Adrenal gland (tissue), 12 donors: Measurements from ENCODE around the gene TCF12. TPM values are rescaled to one million over a fixed set of nuclear protein-coding genes. Genes with fewer than 3 reads are reported as not detected.

Experiments used
- DNase-seq, 7 donors: peaks; one replicate each; pipeline ENCODE4 v3.0.0-alpha.2; 2019 to 2020
- H3K27ac ChIP-seq, 5 donors: fragments of 200-600 bp; sonication (generic) in 4 of 5; 1 replicate in 3 of 5; 2 replicates in 2 of 5; pipeline versions ENCODE4 v1.5.1 to v1.8.0; 2016 to 2020; ENCODE audit warnings: mild to moderate bottlenecking in 1 of 5
- H3K27me3 ChIP-seq: fragments of 200-600 bp; 2 replicates; pipeline ENCODE4 v1.8.0; 2021
- H3K36me3 ChIP-seq, 2 donors: fragments of 200-600 bp; replicated peaks in 1 of 2; 1 replicate in 1 of 2; 2 replicates in 1 of 2; pipeline versions ENCODE4 v1.5.1 to v1.8.0; 2018 to 2022
- H3K4me1 ChIP-seq, 2 donors: fragments of 200-600 bp; replicated peaks in 1 of 2; 1 replicate in 1 of 2; 2 replicates in 1 of 2; pipeline versions ENCODE4 v1.5.1 to v1.8.0; 2018 to 2021
- H3K4me3 ChIP-seq, 4 donors: fragments of 200-600 bp; sonication (generic) in 3 of 4; one replicate each; pipeline ENCODE4 v1.5.1; 2016 to 2018
- H3K9me3 ChIP-seq, 3 donors: fragments of 200-600 bp; sonication (generic) in 1 of 3; replicated peaks in 1 of 3; 1 replicate in 2 of 3; 2 replicates in 1 of 3; pipeline versions ENCODE4 v1.5.1 to v1.8.0; 2016 to 2021
- POLR2A ChIP-seq, 2 donors: fragments of 450-650 bp; IDR thresholded peaks; one replicate each; pipeline ENCODE4 v1.6.1; 2017; ENCODE audit warnings: antibody characterized with exemption in 2 of 2, mild to moderate bottlenecking in 2 of 2, moderate library complexity in 1 of 2
- WGBS, 4 donors: extraction: QIAGEN DNeasy Blood & Tissue Kit in 2 of 4; methylation state at CpG; one replicate each; pipeline versions ENCODE4 v1.1.5 to v1.1.7; 2013 to 2017; 5-methylcytosine and 5-hydroxymethylcytosine counted together
- intact Hi-C, 2 donors: fragments of 100-400 bp; cut with DNase I; formaldehyde crosslinking; loops; one replicate each; pipeline versions ENCODE4 v1.14.1 to v1.15.0; 2022 to 2023
- polyA plus RNA-seq, 3 donors: library from polyadenylated mRNA; stranded (reverse); fragments of 200-250 nt in 2 of 3; fragments of 350-450 nt in 1 of 3; fragmentation: Illumina TruSeq in 1 of 3; extraction: RNeasy Lipid Tissue Mini Kit (QIAGEN cat#74804) in 1 of 3; gene quantifications; one replicate each; pipeline ENCODE4 v1.2.3, GENCODE V29; 2013 to 2014
- total RNA-seq, 9 donors: library from RNA; depleted of rRNA in 4 of 9; stranded (reverse); fragments of >200 nt in 4 of 9; fragments of 120-200 nt in 1 of 9; fragmentation: NEBNext Ultra II Directional in 1 of 9; extraction: Animal tissue kit (Norgen Biotek cat#: 25700) in 1 of 9; gene quantifications; one replicate each; pipeline versions ENCODE4 v1.1.0 to v1.2.4, GENCODE V29; 2013 to 2023
- TF ChIP-seq, protein P1 (sequence below), 6 experiments: fragments of 450-650 bp in 4 of 6; fragments of 200-600 bp in 2 of 6; sonication (generic) in 1 of 6; IDR thresholded peaks; 1 replicate in 5 of 6; 2 replicates in 1 of 6; pipeline versions ENCODE4 v1.5.1 to v1.8.0; 2016 to 2021; ENCODE audit warnings: antibody characterized with exemption in 6 of 6, mild to moderate bottlenecking in 2 of 6, moderate library complexity in 1 of 6
- donor health status: healthy with polysubstance abuse.
- donor health status: Bipolar disorder and iron deficiency.
- donor health status: DM: yes; HTN: yes; CAD: no.
- donor health status: DM: no; HTN: no; CAD: no.
- donor health status: DM: no; HTN: no; CAD: no.
- donor health status: DM: yes; HTN: yes; CAD: no.

Gene TCF12
- total and polyA plus RNA-seq, 12 donors: 7.6 to 121 (median 75.6) TPM

DNA sequence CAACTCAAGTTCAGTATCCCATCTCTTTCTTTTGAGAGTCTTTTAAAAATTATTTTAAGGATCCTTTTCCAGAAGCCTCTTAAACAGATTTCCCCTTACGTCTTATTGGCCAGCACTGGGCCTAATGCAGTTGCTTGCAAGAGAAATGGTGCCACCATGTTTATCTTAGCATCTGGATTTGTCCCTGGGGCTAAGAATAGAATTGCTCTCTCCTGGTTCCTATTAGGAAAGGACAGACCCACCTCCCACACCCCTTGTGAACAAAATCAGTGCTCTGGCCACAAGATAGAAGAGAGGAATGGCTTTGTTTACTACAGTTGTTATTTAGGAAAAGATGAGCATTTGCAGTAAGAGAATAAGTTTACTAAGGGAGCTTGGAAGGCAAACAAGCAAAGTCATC is 329.6 kb downstream of the TCF12 start:
- H3K4me3 ChIP-seq: no peak overlapping the region
- no peaks in the 10 kb centered on the region for H3K4me1 ChIP-seq
- no peaks in the 10 kb centered on the region for H3K27me3 ChIP-seq
- peaks cover 0 to 6% of the 10 kb centered on the region in 2 donors for H3K36me3 ChIP-seq
- no peak for DNase-seq
- no peak overlapping the region for H3K27ac ChIP-seq
- TF ChIP-seq POLR2A (IDR thresholded peaks at IDR 0.05): no peak
- TF ChIP-seq, protein P1, sequence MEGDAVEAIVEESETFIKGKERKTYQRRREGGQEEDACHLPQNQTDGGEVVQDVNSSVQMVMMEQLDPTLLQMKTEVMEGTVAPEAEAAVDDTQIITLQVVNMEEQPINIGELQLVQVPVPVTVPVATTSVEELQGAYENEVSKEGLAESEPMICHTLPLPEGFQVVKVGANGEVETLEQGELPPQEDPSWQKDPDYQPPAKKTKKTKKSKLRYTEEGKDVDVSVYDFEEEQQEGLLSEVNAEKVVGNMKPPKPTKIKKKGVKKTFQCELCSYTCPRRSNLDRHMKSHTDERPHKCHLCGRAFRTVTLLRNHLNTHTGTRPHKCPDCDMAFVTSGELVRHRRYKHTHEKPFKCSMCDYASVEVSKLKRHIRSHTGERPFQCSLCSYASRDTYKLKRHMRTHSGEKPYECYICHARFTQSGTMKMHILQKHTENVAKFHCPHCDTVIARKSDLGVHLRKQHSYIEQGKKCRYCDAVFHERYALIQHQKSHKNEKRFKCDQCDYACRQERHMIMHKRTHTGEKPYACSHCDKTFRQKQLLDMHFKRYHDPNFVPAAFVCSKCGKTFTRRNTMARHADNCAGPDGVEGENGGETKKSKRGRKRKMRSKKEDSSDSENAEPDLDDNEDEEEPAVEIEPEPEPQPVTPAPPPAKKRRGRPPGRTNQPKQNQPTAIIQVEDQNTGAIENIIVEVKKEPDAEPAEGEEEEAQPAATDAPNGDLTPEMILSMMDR (IDR thresholded peaks at IDR 0.05): no peak
- no peaks in the 10 kb centered on the region for H3K9me3 ChIP-seq
- WGBS, 4 donors: 67 to 100% (median 91%) methylated on average over 1 of the region's 1 CpG
- intact Hi-C loops: no loop called here

DNA sequence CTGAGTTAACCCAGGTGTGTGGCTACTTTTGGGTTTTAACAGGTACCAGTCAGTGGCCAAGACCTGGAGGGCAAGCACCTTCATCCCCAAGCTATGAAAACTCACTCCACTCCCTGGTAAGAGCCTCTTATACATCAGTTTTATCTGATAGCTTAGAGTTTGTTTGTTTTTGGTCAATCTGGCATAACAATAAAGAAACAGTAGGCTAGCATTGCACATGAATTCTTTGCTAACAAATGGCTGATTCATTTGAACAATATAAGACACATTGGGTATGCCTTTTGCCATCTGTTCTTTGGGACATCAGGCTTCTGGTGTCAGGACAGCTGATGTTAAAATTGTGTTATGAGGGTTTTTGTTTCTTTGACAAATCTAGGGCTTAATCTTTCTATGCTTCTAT is 332.9 kb downstream of the TCF12 start:
- intact Hi-C loops: no loop called here
- no peak for TF ChIP-seq POLR2A (IDR thresholded peaks at IDR 0.05)
- TF ChIP-seq, protein P1 (IDR thresholded peaks at IDR 0.05): no peak
- Histone ChIP-seq H3K9me3 (no peaks in the 10 kb centered on the region), H3K27ac (no peak overlapping the region), H3K4me1 (no peaks in the 10 kb centered on the region), H3K4me3 (no peak overlapping the region), H3K27me3 (no peaks in the 10 kb centered on the region), H3K36me3 (peaks cover 0 to 11% of the 10 kb centered on the region in 2 donors)
- DNase-seq: no peak

DNA sequence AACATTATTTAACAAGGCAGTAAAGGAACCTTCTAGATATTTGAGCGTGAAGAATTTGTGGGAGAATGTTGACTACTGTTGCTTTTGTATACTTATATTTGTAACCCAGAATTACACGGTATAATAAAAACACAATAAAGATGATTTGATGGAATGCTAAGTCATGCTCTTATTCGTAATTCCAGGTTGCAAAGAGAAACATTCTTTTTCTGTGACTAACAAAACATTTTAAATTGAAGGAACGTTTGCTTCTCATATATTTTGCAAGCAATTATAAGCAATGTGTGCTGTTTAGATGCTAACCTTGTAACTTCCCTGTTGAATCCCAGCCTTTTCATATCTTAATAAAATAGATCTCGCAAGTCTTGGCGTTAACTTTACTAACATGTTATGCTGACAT is 333.5 kb downstream of the TCF12 start:
- no peak for TF ChIP-seq POLR2A (IDR thresholded peaks at IDR 0.05)
- TF ChIP-seq, protein P1 (IDR thresholded peaks at IDR 0.05): no peak
- H3K4me1 ChIP-seq: no peaks in the 10 kb centered on the region
- no peaks in the 10 kb centered on the region for H3K27me3 ChIP-seq
- DNase-seq: no peak
- 72 to 81% (median 78%) methylated on average over 6 of the region's 6 CpGs for WGBS, 4 donors
- H3K36me3 ChIP-seq: peaks cover 0 to 6% of the 10 kb centered on the region in 2 donors
- intact Hi-C loops: no loop called here
- H3K27ac ChIP-seq: no peak overlapping the region
- no peaks in the 10 kb centered on the region for H3K9me3 ChIP-seq
- H3K4me3 ChIP-seq: no peak overlapping the region

DNA sequence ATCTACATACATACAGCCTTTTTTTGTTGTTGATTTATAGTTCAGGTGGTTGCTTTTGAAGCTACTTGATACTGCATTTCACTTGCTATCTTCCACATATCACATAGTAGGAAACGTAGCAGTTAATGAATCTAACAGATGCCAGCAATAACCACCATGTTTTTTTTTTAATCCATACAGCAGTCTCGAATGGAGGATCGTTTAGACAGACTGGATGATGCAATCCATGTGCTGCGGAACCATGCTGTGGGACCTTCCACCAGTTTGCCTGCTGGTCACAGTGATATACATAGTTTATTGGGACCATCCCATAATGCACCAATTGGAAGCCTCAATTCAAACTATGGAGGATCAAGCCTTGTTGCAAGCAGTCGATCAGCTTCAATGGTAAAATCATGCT is 334.6 kb downstream of the TCF12 start:
- intact Hi-C loops: no loop called here
- H3K36me3 ChIP-seq: peaks cover 0 to 6% of the 10 kb centered on the region in 2 donors

More for the DNA sequence above, 334.6 kb downstream of the TCF12 start:
- 85 to 91% (median 88%) methylated on average over 5 of the region's 5 CpGs for WGBS, 4 donors
- Histone ChIP-seq H3K27ac (no peak overlapping the region), H3K9me3 (no peaks in the 10 kb centered on the region), H3K4me1 (no peaks in the 10 kb centered on the region), H3K27me3 (no peaks in the 10 kb centered on the region), H3K4me3 (no peak overlapping the region)
- DNase-seq: no peak
- TF ChIP-seq, protein P1 (IDR thresholded peaks at IDR 0.05): no peak
- TF ChIP-seq POLR2A (IDR thresholded peaks at IDR 0.05): no peak
